ENCODE results near the gene CLEC1A.

DNA sequence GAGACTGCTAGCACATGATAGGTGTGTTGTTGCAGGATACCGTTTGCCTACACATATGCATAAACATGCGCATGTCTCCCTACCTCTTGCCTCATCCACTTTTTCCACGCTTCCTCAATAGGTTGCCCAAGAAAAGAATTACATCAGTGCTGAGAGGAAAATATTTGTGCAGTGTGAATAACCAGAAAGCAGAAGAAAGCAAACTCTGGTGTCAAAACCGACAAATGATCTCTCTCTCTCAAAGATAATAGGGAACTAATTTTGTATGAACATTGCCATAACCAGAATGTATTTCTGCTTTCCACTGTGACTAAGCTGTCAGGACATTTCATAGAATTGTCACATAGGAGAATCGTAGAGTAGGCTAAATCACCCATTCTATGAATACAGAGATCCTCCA lies 29.9 kb upstream of the CLEC1A start:
- TF ChIP-seq, protein P1, sequence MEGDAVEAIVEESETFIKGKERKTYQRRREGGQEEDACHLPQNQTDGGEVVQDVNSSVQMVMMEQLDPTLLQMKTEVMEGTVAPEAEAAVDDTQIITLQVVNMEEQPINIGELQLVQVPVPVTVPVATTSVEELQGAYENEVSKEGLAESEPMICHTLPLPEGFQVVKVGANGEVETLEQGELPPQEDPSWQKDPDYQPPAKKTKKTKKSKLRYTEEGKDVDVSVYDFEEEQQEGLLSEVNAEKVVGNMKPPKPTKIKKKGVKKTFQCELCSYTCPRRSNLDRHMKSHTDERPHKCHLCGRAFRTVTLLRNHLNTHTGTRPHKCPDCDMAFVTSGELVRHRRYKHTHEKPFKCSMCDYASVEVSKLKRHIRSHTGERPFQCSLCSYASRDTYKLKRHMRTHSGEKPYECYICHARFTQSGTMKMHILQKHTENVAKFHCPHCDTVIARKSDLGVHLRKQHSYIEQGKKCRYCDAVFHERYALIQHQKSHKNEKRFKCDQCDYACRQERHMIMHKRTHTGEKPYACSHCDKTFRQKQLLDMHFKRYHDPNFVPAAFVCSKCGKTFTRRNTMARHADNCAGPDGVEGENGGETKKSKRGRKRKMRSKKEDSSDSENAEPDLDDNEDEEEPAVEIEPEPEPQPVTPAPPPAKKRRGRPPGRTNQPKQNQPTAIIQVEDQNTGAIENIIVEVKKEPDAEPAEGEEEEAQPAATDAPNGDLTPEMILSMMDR (optimal IDR thresholded peaks at IDR 0.05 in 1 of 3, IDR thresholded peaks at IDR 0.05 in 1 of 3, conservative IDR thresholded peaks at IDR 0.05 in 1 of 3; ENCODE audit: extremely low read depth in 1 of 3, insufficient read depth in 2 of 3, low read length in 3 of 3) = no peak
- TF ChIP-seq EZH2 (IDR thresholded peaks at IDR 0.05; ENCODE audit: low read length) = no peak
